Thymus (tissue), 11 donors: ENCODE data around the gene TMEM187. TPM values are rescaled to one million over a fixed set of nuclear protein-coding genes. Genes with fewer than 3 reads are reported as not detected.
"Not testable (repeated sequence)": the region's sequence is repeated elsewhere in the genome, so short reads cannot be mapped to it uniquely, and the experiment has no call there.

Experiments
- DNase-seq, 9 donors: peaks; one replicate each; pipeline ENCODE4 v3.0.0-alpha.2; 2013; ENCODE audit warnings: low spot score in 9 of 9, low read depth in 6 of 9, missing footprints in 1 of 9
- H3K27ac ChIP-seq, 2 donors: one replicate each; pipeline ENCODE4 v1.5.1; 2013; ENCODE audit warnings: control low read depth in 1 of 2, low read depth in 1 of 2, low read length in 1 of 2, mild to moderate bottlenecking in 1 of 2, moderate library complexity in 1 of 2
- H3K27me3 ChIP-seq, 2 donors: one replicate each; pipeline ENCODE4 v1.5.1; 2013; ENCODE audit warnings: low read length in 1 of 2; ENCODE audit not compliant: control insufficient read depth in 2 of 2, insufficient read depth in 1 of 2
- H3K36me3 ChIP-seq, 2 donors: one replicate each; pipeline ENCODE4 v1.5.1; 2013; ENCODE audit warnings: low read length in 1 of 2, mild to moderate bottlenecking in 1 of 2, moderate library complexity in 1 of 2; ENCODE audit not compliant: control insufficient read depth in 2 of 2, insufficient read depth in 2 of 2
- H3K4me1 ChIP-seq, 2 donors: one replicate each; pipeline ENCODE4 v1.5.1; 2013; ENCODE audit warnings: low read length in 2 of 2; ENCODE audit not compliant: control insufficient read depth in 2 of 2, insufficient read depth in 2 of 2
- H3K4me3 ChIP-seq, 2 donors: one replicate each; pipeline ENCODE4 v1.5.1; 2013; ENCODE audit warnings: low read length in 2 of 2, control low read depth in 1 of 2, mild to moderate bottlenecking in 1 of 2
- H3K9me3 ChIP-seq, 2 donors: one replicate each; pipeline ENCODE4 v1.5.1; 2013; ENCODE audit warnings: low read length in 1 of 2, mild to moderate bottlenecking in 1 of 2; ENCODE audit not compliant: control insufficient read depth in 2 of 2, insufficient read depth in 1 of 2
- WGBS: extraction: QIAGEN DNeasy Blood & Tissue Kit; methylation state at CpG from one replicate; pipeline ENCODE4 v1.1.7; 2013; 5-methylcytosine and 5-hydroxymethylcytosine counted together
- polyA plus RNA-seq: library from polyadenylated mRNA; stranded (reverse); fragments of 200-250 nt; gene quantifications from one replicate; pipeline ENCODE4 v1.2.3, GENCODE V29; 2013
- total RNA-seq: library from RNA; stranded (reverse); fragments of 120-200 nt; gene quantifications from one replicate; pipeline ENCODE4 v1.2.4, GENCODE V29; 2013
- donor health status: healthy.

TMEM187 gene
- total and polyA plus RNA-seq, 2 donors: 5.9 to 6.9 TPM

DNA sequence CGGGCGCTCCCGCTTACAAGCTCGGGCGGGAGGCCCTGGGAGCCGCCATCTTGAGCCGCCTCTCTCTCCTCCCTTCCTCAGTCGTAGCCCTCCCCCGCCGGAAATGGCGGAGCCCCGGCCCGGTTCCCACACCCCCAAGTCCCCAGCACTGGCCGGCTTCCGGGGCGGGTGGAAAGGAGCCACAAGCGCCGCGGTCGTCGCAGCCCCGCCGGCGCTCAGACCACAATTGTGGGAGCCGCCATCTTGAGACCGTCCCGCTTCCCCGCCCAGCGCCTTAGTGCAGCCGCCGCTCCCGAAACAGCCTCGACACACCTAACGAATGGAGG is 1.5 kb upstream of the TMEM187 start:
- Histone ChIP-seq H3K27ac (peak overlapping the region; percentile 99 to 100), H3K36me3 (peaks cover 0 to 17% of the 10 kb centered on the region in 2 donors), H3K27me3 (peaks cover 0 to 13% of the 10 kb centered on the region in 2 donors), H3K9me3 (no peaks in the 10 kb centered on the region), H3K4me1 (peaks cover 19 to 45% of the 10 kb centered on the region in 2 donors), H3K4me3 (peak overlapping the region; percentile 62 to 98)
- DNase-seq: peak in 4 of 9 donors; percentile 77 to 93 (median 84)
- under 1% methylated on average over 34 of the region's 34 CpGs for WGBS

DNA sequence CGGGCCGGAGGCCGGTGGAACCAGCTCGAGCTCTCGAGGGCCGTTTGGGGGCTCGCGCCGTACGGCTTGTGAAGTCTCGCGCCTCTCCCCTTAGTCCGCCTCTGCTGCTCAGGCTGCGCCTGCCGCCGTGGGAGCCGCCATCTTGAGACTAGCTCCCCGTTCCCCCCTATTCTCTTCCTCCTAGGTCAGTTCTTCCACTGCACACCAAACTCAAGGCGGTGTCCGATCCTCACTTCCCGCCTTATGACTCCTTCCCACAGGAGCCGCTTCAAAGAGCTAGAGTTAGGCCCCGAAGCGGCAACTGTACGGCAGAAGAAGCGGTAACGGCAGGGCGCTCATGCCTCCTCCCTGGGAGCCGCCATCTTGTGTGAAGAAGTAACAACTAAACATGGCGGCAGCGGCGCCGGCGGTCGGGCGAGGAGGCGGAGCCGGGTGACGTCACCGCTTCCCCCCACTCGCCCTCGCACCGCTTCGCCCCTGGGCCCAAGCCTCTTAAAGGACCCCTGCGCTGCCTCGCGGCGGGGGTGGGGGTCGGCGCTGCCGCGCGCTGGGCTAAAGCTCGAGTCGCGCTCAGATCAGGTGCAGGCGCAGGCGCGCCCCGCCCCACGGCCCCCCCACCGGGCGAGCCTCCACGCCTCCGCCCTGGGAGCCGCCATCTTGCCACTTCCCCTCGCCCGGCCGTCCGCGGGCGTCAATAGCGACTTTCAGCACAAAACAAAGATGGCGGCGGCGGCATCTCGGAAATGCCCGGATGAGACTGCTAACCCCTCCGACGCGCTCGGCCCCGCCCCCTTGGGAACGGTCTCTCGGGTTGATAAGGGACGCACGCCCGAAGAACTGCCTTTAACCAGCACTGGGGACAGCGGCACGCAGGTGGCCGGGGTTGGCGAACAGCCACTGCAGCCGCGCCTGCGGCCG is 845 bp upstream of the TMEM187 start, which contains the start of gene HCFC1:
Gene HCFC1, minus strand, starts transcription at position 369 of the 918 bp plus-strand sequence. CDS start 978 bp downstream, outside the sequence.
- WGBS: under 1% methylated on average over 94 of the region's 96 CpGs
- Histone ChIP-seq H3K4me3 (peak within 1 kb of the TSS; percentile 62 to 98), H3K27ac (peak within 1 kb of the TSS; percentile 99 to 100), H3K36me3 (peaks cover 0 to 17% of the 10 kb centered on the region in 2 donors), H3K9me3 (no peaks in the 10 kb centered on the region), H3K4me1 (peaks cover 13 to 39% of the 10 kb centered on the region in 2 donors), H3K27me3 (peaks cover 0 to 16% of the 10 kb centered on the region in 2 donors)
- peak in 7 of 9 donors; percentile 83 to 97 (median 87) for DNase-seq

GRCh38 chrX:153973127-153974002 is 811 bp downstream of the TMEM187 start:
- DNase-seq: no peak
- Histone ChIP-seq H3K4me3 (peak overlapping the region; percentile 62 to 63), H3K36me3 (peaks cover 0 to 8% of the 10 kb centered on the region in 2 donors), H3K4me1 (peaks cover 9 to 22% of the 10 kb centered on the region in 2 donors), H3K27ac (peak overlapping the region; percentile 94 to 99), H3K27me3 (peaks cover 0 to 16% of the 10 kb centered on the region in 2 donors), H3K9me3 (no peaks in the 10 kb centered on the region)
- WGBS: 53% methylated on average over 20 of the region's 20 CpGs

DNA sequence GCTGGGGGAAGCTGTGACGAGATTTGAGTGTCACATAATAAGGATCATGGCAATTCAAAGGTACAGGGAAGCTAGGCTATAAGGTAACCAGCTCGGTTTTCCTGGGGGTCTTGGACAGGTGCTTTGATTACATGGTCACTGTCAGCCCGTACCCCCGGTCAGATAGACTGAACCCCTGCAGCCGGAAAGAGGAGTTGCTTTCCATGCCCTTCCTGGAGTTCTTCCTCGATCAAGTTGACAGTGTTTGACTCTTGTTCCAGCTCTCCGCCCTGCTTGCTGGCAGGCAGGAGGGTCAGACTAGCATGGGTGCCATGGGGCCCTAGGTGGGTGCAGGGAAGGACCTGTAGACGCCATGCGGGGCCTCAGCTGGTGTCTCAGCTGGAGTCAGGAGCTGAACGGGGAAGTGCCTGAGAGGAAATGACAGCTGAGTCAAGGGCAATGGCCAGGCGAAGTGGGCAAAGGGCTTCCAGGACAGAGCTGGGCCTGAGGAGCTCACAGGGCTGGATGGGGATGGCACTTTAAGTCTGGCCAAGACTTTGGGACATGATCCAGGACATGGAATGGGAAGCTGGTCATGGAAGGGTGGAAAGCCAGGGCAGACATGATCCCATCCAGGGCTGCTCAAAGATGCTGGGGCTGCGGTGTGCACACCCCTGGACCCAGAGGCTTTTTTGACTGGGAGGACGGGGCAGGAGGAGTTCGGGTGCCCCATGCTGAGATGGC is 1.6 kb downstream of the TMEM187 start:
- Histone ChIP-seq H3K27ac (peak overlapping the region; percentile 65 to 94), H3K4me1 (peaks cover 9 to 18% of the 10 kb centered on the region in 2 donors), H3K4me3 (no peak overlapping the region), H3K9me3 (no peaks in the 10 kb centered on the region), H3K27me3 (peaks cover 0 to 16% of the 10 kb centered on the region in 2 donors), H3K36me3 (peaks cover 0 to 4% of the 10 kb centered on the region in 2 donors)
- peak in 1 of 9 donors; percentile 34 for DNase-seq
- 74% methylated on average over 14 of the region's 14 CpGs for WGBS

- H3K27ac ChIP-seq: peak overlapping the region; percentile 70 to 94
- 73% methylated on average over 3 of the region's 3 CpGs for WGBS
- peaks cover 9 to 18% of the 10 kb centered on the region in 2 donors for H3K4me1 ChIP-seq
- H3K27me3 ChIP-seq: peaks cover 0 to 16% of the 10 kb centered on the region in 2 donors
- H3K36me3 ChIP-seq: no peaks in the 10 kb centered on the region
- no peaks in the 10 kb centered on the region for H3K9me3 ChIP-seq
- no peak for DNase-seq
- H3K4me3 ChIP-seq: no peak overlapping the region
Measured at GRCh38 chrX:153974726-153975286, 2.3 kb downstream of the TMEM187 start.

- H3K27me3 ChIP-seq: peaks cover 0 to 32% of the 10 kb centered on the region in 2 donors
Measured at GRCh38 chrX:153980394-153980793, 7.8 kb downstream of the TMEM187 start.

DNA sequence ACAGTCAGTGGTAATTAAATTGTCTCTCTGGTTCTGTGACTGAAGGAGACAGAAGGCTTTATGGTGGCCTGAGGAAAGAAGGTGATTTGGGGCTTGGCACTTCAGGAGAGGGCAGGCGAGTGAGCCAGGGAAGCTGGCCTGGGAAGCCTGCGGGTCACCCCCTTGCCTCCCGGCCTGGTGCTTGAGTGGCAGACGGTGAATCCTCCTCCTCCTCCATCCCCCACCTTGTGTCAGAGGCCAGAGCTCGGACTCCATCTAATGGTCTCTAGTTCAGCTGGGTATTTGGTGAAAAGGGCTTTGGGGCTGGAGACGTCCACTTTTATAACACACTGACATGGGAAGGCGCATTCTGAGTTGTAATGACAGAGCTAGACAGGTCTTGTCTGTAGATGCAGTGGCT is 8.7 kb downstream of the TMEM187 start:
- peaks cover 33 to 61% of the 10 kb centered on the region in 2 donors for H3K4me1 ChIP-seq
- H3K27ac ChIP-seq: peak overlapping the region; percentile 91 to 93
- H3K4me3 ChIP-seq: peak overlapping the region in 1 of 2 donors; percentile 23
- H3K27me3 ChIP-seq: peaks cover 0 to 33% of the 10 kb centered on the region in 2 donors
- 78% methylated on average over 7 of the region's 7 CpGs for WGBS
- H3K36me3 ChIP-seq: no peaks in the 10 kb centered on the region
- H3K9me3 ChIP-seq: peaks cover 0 to 4% of the 10 kb centered on the region in 2 donors
- no peak for DNase-seq

More at GRCh38 chrX:153980394-153980793, 7.8 kb downstream of the TMEM187 start:
- DNase-seq: peak in 1 of 9 donors; percentile 43
- H3K4me3 ChIP-seq, H3K9me3 ChIP-seq, H3K36me3 ChIP-seq: not testable (repeated sequence)
- peak overlapping the region; percentile 91 to 93 for H3K27ac ChIP-seq
- peaks cover 33 to 55% of the 10 kb centered on the region in 2 donors for H3K4me1 ChIP-seq
- 34% methylated on average over 9 of the region's 10 CpGs for WGBS
